Progenitor cell of endocrine pancreas (in vitro differentiated cells): ENCODE results near the gene SRSF7. TPM values are rescaled to one million over a fixed set of nuclear protein-coding genes. Genes with fewer than 3 reads are reported as not detected.
"Not testable (repeated sequence)": the region's sequence is repeated elsewhere in the genome, so short reads cannot be mapped to it uniquely, and the experiment has no call there.

Source experiments
- DNase-seq: peaks from one replicate; pipeline ENCODE4 v3.0.0; 2021; ENCODE audit warnings: low spot score; ENCODE audit not compliant: unreplicated experiment
- H3K27ac Mint-ChIP-seq: 2 replicates; pipeline ENCODE4 v1.8.0; 2021; ENCODE audit warnings: mild to moderate bottlenecking, moderate library complexity, mixed read lengths
- H3K27me3 Mint-ChIP-seq: 2 replicates; pipeline ENCODE4 v1.8.0; 2021; ENCODE audit warnings: mixed read lengths
- H3K36me3 Mint-ChIP-seq: 2 replicates; pipeline ENCODE4 v1.8.0; 2022; ENCODE audit warnings: mixed read lengths; ENCODE audit not compliant: insufficient read depth
- H3K4me1 Mint-ChIP-seq: 2 replicates; pipeline ENCODE4 v1.8.0; 2021; ENCODE audit warnings: low read depth, mixed read lengths
- H3K4me3 Mint-ChIP-seq: 2 replicates; pipeline ENCODE4 v1.8.0; 2021; ENCODE audit warnings: low read depth, mild to moderate bottlenecking, moderate library complexity, mixed read lengths
- H3K9me3 Mint-ChIP-seq: 2 replicates; pipeline ENCODE4 v1.8.0; 2021; ENCODE audit warnings: low read depth, mixed read lengths
- total RNA-seq: library from RNA; stranded (reverse); gene quantifications from 2 replicates; pipeline ENCODE4 v1.2.1, GENCODE V29; 2021
- TF ChIP-seq, protein P1 (sequence below): fragments of 200-600 bp; sonication (generic); IDR thresholded peaks from one replicate; pipeline ENCODE4 v1.5.0; 2021; ENCODE audit warnings: antibody characterized with exemption, mild to moderate bottlenecking; ENCODE audit not compliant: unreplicated experiment

Gene SRSF7
- total RNA-seq, 1 donor from 2014 or later: 258 TPM

DNA sequence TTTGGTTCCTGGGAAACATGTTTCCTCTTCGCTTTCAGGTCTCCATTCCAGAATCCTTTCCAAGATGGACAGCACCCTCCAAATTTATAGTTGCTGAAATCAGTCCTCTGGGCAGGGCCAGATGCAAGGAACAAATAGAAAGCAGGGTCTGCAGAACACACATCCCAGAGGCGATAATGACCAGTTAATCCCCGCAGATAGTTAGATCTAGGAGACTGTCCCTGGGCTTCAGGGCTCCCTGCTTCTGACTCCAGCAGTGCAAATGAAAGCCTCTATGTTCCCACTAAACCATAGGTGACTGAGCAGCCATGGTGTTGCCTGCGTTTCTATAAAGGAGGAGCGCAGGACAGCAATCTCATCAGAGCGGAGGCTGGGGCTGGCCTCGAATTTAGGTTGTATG, 38.7 kb downstream of the SRSF7 start:
- H3K36me3 Mint-ChIP-seq: peaks cover 16% of the 10 kb centered on the region
- peaks cover 4% of the 10 kb centered on the region for H3K9me3 Mint-ChIP-seq
- DNase-seq: no peak
- H3K4me1 Mint-ChIP-seq: peaks cover 7% of the 10 kb centered on the region
- no peak overlapping the region for H3K4me3 Mint-ChIP-seq
- TF ChIP-seq, protein P1, sequence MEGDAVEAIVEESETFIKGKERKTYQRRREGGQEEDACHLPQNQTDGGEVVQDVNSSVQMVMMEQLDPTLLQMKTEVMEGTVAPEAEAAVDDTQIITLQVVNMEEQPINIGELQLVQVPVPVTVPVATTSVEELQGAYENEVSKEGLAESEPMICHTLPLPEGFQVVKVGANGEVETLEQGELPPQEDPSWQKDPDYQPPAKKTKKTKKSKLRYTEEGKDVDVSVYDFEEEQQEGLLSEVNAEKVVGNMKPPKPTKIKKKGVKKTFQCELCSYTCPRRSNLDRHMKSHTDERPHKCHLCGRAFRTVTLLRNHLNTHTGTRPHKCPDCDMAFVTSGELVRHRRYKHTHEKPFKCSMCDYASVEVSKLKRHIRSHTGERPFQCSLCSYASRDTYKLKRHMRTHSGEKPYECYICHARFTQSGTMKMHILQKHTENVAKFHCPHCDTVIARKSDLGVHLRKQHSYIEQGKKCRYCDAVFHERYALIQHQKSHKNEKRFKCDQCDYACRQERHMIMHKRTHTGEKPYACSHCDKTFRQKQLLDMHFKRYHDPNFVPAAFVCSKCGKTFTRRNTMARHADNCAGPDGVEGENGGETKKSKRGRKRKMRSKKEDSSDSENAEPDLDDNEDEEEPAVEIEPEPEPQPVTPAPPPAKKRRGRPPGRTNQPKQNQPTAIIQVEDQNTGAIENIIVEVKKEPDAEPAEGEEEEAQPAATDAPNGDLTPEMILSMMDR: no peak
- H3K27ac Mint-ChIP-seq: no peak overlapping the region
- H3K27me3 Mint-ChIP-seq: no peaks in the 10 kb centered on the region

DNA sequence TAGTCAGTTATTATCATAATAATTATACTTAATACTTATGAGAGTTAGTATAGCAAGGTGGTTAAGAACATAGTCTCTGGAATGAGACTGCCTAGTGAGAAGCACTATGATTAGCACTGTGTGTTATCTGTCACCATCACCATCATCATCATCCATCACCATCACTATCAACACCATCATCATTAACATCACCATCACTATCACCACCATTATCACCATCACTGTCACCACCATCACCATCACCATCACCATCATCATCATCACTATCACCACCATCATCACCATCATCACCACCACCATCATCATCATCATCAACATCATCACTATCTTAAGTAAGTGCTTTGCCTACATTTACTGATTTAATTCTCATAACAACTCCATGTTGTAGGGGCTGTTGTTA, 39.6 kb downstream of the SRSF7 start:
- H3K4me1 Mint-ChIP-seq: peaks cover 7% of the 10 kb centered on the region
- no peak for DNase-seq
- H3K27me3 Mint-ChIP-seq: no peaks in the 10 kb centered on the region
- H3K36me3 Mint-ChIP-seq: peaks cover 16% of the 10 kb centered on the region
- no peak overlapping the region for H3K4me3 Mint-ChIP-seq
- TF ChIP-seq, protein P1: no peak
- peaks cover 4% of the 10 kb centered on the region for H3K9me3 Mint-ChIP-seq
- H3K27ac Mint-ChIP-seq: peak overlapping the region; percentile 20

GRCh38 chr2:38709567-38710194, 41.5 kb downstream of the SRSF7 start:
- Mint-ChIP-seq H3K4me3 (no peak overlapping the region), H3K36me3 (peaks cover 18% of the 10 kb centered on the region), H3K9me3 (peaks cover 4% of the 10 kb centered on the region), H3K4me1 (peaks cover 3% of the 10 kb centered on the region), H3K27ac (no peak overlapping the region), H3K27me3 (no peaks in the 10 kb centered on the region)
- TF ChIP-seq, protein P1: no peak
- no peak for DNase-seq

DNA sequence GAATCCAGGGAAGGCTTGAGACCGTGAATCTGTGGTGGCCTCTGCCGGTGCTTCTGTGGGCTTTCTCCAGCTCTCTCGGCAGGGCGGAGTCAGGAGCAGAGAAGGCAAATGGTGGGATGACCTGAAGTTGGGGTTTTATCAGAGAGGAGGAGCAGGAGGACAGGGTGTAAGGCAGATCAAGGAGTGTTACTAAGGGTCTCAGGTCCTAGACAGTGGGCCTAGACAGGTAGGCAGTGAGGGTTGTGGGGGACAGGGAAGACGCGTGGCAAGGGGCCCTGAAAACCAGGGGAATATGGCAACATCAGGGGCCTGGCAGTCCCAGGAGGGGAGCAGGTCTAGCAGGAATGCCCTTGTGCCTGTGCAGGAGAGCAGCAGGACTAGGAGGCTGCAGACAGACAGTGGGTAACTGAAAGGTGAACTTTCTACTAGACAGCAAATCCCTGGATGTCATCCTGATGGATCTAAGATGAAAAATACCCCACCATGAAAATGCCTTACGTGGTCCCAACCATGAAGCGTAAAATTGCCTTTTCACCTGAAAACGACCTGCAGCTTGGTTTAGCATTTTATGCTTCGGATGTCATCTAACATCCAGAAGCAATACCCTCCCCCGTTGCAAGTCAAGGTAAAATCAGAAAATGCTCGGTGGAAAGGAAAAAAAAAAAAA, 42.1 kb downstream of the SRSF7 start:
- DNase-seq: no peak
- Mint-ChIP-seq H3K27ac (peak overlapping the region; percentile 79), H3K4me3 (no peak overlapping the region), H3K27me3 (no peaks in the 10 kb centered on the region), H3K9me3 (peaks cover 4% of the 10 kb centered on the region), H3K36me3 (peaks cover 16% of the 10 kb centered on the region), H3K4me1 (peaks cover 1% of the 10 kb centered on the region)
- TF ChIP-seq, protein P1: no peak

DNA sequence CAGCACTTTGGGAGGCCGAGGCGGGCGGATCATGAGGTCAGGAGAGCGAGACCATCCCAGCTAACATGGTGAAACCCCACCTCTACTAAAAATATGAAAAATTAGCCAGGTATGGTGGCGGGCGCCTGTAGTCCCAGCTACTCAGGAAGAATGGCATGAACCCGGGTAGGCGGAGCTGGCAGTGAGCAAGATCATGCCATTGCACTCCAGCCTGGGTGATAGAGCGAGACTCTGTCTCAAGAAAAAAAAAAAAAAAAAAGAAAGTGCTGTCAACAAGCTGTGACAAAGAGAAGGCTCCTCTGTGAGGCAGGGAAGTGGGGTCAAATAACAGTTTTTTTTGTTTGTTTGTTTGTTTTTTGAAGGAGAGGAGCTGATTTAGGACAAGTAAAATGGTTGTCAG, 42.7 kb downstream of the SRSF7 start:
- not testable (repeated sequence) for H3K9me3 Mint-ChIP-seq, DNase-seq, H3K4me1 Mint-ChIP-seq, H3K4me3 Mint-ChIP-seq, H3K27me3 Mint-ChIP-seq
- Mint-ChIP-seq H3K27ac (peak overlapping the region; percentile 79), H3K36me3 (peaks cover 15% of the 10 kb centered on the region)
